Liver (tissue), 9 donors: Measurements from ENCODE around the gene MYG1. TPM values are rescaled to one million over a fixed set of nuclear protein-coding genes. Genes with fewer than 3 reads are reported as not detected.
A peak's percentile ranks its signal among the peaks of the same experiment; 100 is the strongest.

Source experiments
- DNase-seq: peaks from one replicate; pipeline ENCODE4 v3.0.0-alpha.2; 2017; ENCODE audit warnings: low spot score
- H3K27ac ChIP-seq, 2 donors: one replicate each; pipeline ENCODE4 v1.7.0; 2013; ENCODE audit warnings: inconsistent platforms in 2 of 2, low read length in 2 of 2, control low read depth in 1 of 2, low read depth in 1 of 2, mild to moderate bottlenecking in 1 of 2
- H3K27me3 ChIP-seq, 4 donors: one replicate each; pipeline versions ENCODE4 v1.6.1 to v1.7.0; 2013; ENCODE audit warnings: low read length in 3 of 4, inconsistent platforms in 1 of 4, mild to moderate bottlenecking in 1 of 4, moderate library complexity in 1 of 4; ENCODE audit not compliant: control insufficient read depth in 4 of 4, insufficient read depth in 4 of 4
- H3K36me3 ChIP-seq, 4 donors: one replicate each; pipeline versions ENCODE4 v1.6.1 to v1.7.0; 2013; ENCODE audit warnings: low read length in 3 of 4, mild to moderate bottlenecking in 3 of 4, low read depth in 1 of 4, moderate library complexity in 1 of 4; ENCODE audit not compliant: control insufficient read depth in 4 of 4, insufficient read depth in 3 of 4
- H3K4me1 ChIP-seq, 4 donors: one replicate each; pipeline versions ENCODE4 v1.6.1 to v1.7.0; 2013; ENCODE audit warnings: low read length in 3 of 4, mild to moderate bottlenecking in 3 of 4, moderate library complexity in 1 of 4; ENCODE audit not compliant: control insufficient read depth in 4 of 4, insufficient read depth in 4 of 4
- H3K4me3 ChIP-seq, 3 donors: one replicate each; pipeline versions ENCODE4 v1.6.1 to v1.7.0; 2013; ENCODE audit warnings: low read length in 3 of 3, control low read depth in 1 of 3, low read depth in 1 of 3, mild to moderate bottlenecking in 1 of 3
- H3K9ac ChIP-seq, 2 donors: one replicate each; pipeline ENCODE4 v1.7.0; 2013; ENCODE audit warnings: low read length in 2 of 2, mild to moderate bottlenecking in 2 of 2, moderate library complexity in 2 of 2, control low read depth in 1 of 2, low read depth in 1 of 2
- H3K9me3 ChIP-seq, 4 donors: one replicate each; pipeline versions ENCODE4 v1.6.1 to v1.7.0; 2013; ENCODE audit warnings: low read length in 3 of 4; ENCODE audit not compliant: control insufficient read depth in 4 of 4
- EGR1 ChIP-seq, 2 donors: IDR thresholded peaks; 2 replicates each; pipeline ENCODE4 v1.6.1; 2016 to 2018; ENCODE audit warnings: antibody characterized with exemption in 2 of 2, low read depth in 2 of 2
- FOXA1 ChIP-seq: IDR thresholded peaks from 2 replicates; pipeline ENCODE4 v1.6.1; 2016; ENCODE audit warnings: antibody characterized with exemption
- GABPA ChIP-seq, 2 donors: IDR thresholded peaks in 1 of 2; conservative IDR thresholded peaks in 1 of 2; 2 replicates each; pipeline ENCODE4 v1.6.1; 2016; ENCODE audit warnings: antibody characterized with exemption in 2 of 2, mild to moderate bottlenecking in 1 of 2, moderate library complexity in 1 of 2
- HNF4A ChIP-seq, 2 donors: conservative IDR thresholded peaks; 2 replicates each; pipeline ENCODE4 v1.6.1; 2016; ENCODE audit warnings: antibody characterized with exemption in 2 of 2, mild to moderate bottlenecking in 2 of 2
- MAX ChIP-seq: IDR thresholded peaks from 2 replicates; pipeline ENCODE4 v1.6.1; 2016; ENCODE audit warnings: antibody characterized with exemption
- RAD21 ChIP-seq, 2 donors: IDR thresholded peaks; 2 replicates each; pipeline ENCODE4 v1.6.1; 2016; ENCODE audit warnings: antibody characterized with exemption in 2 of 2, mild to moderate bottlenecking in 2 of 2
- REST ChIP-seq: IDR thresholded peaks from 2 replicates; pipeline ENCODE4 v1.6.1; 2016; ENCODE audit warnings: antibody characterized with exemption, mild to moderate bottlenecking
- TAF1 ChIP-seq: conservative IDR thresholded peaks from 2 replicates; pipeline ENCODE4 v1.6.1; 2016; ENCODE audit warnings: antibody characterized with exemption, mild to moderate bottlenecking
- YY1 ChIP-seq: IDR thresholded peaks from 2 replicates; pipeline ENCODE4 v1.6.1; 2016; ENCODE audit warnings: antibody characterized with exemption, mild to moderate bottlenecking
- ZBTB33 ChIP-seq: IDR thresholded peaks from 2 replicates; pipeline ENCODE4 v1.6.1; 2016; ENCODE audit warnings: antibody characterized with exemption
- WGBS: extraction: QIAGEN DNeasy Blood & Tissue Kit; methylation state at CpG from one replicate; pipeline ENCODE4 v1.1.7; 2013; 5-methylcytosine and 5-hydroxymethylcytosine counted together
- polyA plus RNA-seq, 2 donors: library from polyadenylated mRNA; stranded (reverse) in 1 of 2; unstranded in 1 of 2; fragments of 200-250 nt in 1 of 2; fragments of >200 nt in 1 of 2; fragmentation: Nextera tagmentation in 1 of 2; extraction: Ambion mirVana in 1 of 2; gene quantifications; one replicate each; pipeline versions ENCODE4 v1.2.1 to v1.2.3, GENCODE V29; 2013 to 2015
- total RNA-seq, 2 donors: library from RNA; depleted of rRNA; stranded (reverse); fragments of >200 nt; gene quantifications; one replicate each; pipeline ENCODE4 v1.2.3, GENCODE V29; 2014
- donor health status: healthy.
- donor health status: healthy.
- donor health status: healthy.
- donor health status: healthy.
- donor health status: healthy.

The MYG1 gene
- total and polyA plus RNA-seq, 4 donors: 15.0 to 28.0 (median 19.3) TPM

- TF ChIP-seq GABPA (IDR thresholded peaks at IDR 0.05 in 1 of 2, conservative IDR thresholded peaks at IDR 0.05 in 1 of 2) (no peak), EGR1 (IDR thresholded peaks at IDR 0.05; ENCODE audit: low read depth in 2 of 2) (no peak), REST (no peak), MAX (no peak), HNF4A (conservative IDR thresholded peaks at IDR 0.05) (no peak), RAD21 (IDR thresholded peaks at IDR 0.05) (no peak), TAF1 (no peak)
- Histone ChIP-seq H3K27me3 (no peaks in the 10 kb centered on the region), H3K36me3 (no peaks in the 10 kb centered on the region), H3K4me1 (peaks cover 0 to 11% (median 3%) of the 10 kb centered on the region in 4 donors), H3K4me3 (no peak overlapping the region), H3K9me3 (no peaks in the 10 kb centered on the region), H3K27ac (no peak overlapping the region), H3K9ac (no peak overlapping the region)
- WGBS: 63% methylated on average over 3 of the region's 3 CpGs
- DNase-seq: no peak
These were observed 44.0 kb downstream of the MYG1 start for GRCh38 chr12:53343449-53343848.

GRCh38 chr12:53343969-53344368, 44.5 kb downstream of the MYG1 start:
- H3K4me3 ChIP-seq: no peak overlapping the region
- H3K27ac ChIP-seq: no peak overlapping the region
- no peak overlapping the region for H3K9ac ChIP-seq
- H3K27me3 ChIP-seq: no peaks in the 10 kb centered on the region
- peaks cover 0 to 11% (median 3%) of the 10 kb centered on the region in 4 donors for H3K4me1 ChIP-seq
- no peak for DNase-seq
- 97% methylated on average over 4 of the region's 4 CpGs for WGBS
- TF ChIP-seq YY1: no peak
- TF ChIP-seq HNF4A (conservative IDR thresholded peaks at IDR 0.05): no peak
- no peak for TF ChIP-seq FOXA1
- no peak for TF ChIP-seq ZBTB33
- no peak for TF ChIP-seq EGR1 (IDR thresholded peaks at IDR 0.05; ENCODE audit: low read depth in 2 of 2)
- no peak for TF ChIP-seq GABPA (IDR thresholded peaks at IDR 0.05 in 1 of 2, conservative IDR thresholded peaks at IDR 0.05 in 1 of 2)
- H3K36me3 ChIP-seq: no peaks in the 10 kb centered on the region
- no peaks in the 10 kb centered on the region for H3K9me3 ChIP-seq

GRCh38 chr12:53344487-53344823, 45.0 kb downstream of the MYG1 start:
- H3K9me3 ChIP-seq: no peaks in the 10 kb centered on the region
- H3K4me1 ChIP-seq: peaks cover 0 to 11% (median 3%) of the 10 kb centered on the region in 4 donors
- H3K36me3 ChIP-seq: no peaks in the 10 kb centered on the region
- 11% methylated on average over 19 of the region's 19 CpGs for WGBS
- no peak for DNase-seq
- H3K4me3 ChIP-seq: peak overlapping the region in 1 of 3 donors; percentile 64
- H3K27ac ChIP-seq: no peak overlapping the region
- no peak for TF ChIP-seq YY1
- no peak for TF ChIP-seq FOXA1
- H3K27me3 ChIP-seq: no peaks in the 10 kb centered on the region
- H3K9ac ChIP-seq: no peak overlapping the region
